GM12878 (cell line): ENCODE data around the gene LEMD3. TPM values are rescaled to one million over a fixed set of nuclear protein-coding genes. Genes with fewer than 3 reads are reported as not detected.
A peak's percentile ranks its signal among the peaks of the same experiment; 100 is the strongest.

Experiments
- ATAC-seq: fragments of 200-7000 bp; cut with Tn5 transposase; 3 replicates; pipeline ENCODE4 v1.9.1; 2020; ENCODE audit warnings: mild to moderate bottlenecking, moderate library complexity
- BruUV-seq: library from RNA; stranded (reverse); fragments of 400-500 nt; replicated peaks from 2 replicates; lab custom pipeline; 2021; lab: Mats Ljungman, UMichigan
- CTCF ChIA-PET: fragments of 300-600 bp; sonication (Branson Sonifier 250); formaldehyde crosslinking; extraction: SDS; loops from one replicate; lab custom pipeline; 2021; ENCODE audit warnings: inconsistent platforms; lab: Yijun Ruan, JAX
- POLR2A ChIA-PET: fragments of 350-600 bp; formaldehyde crosslinking; extraction: SDS; loops from one replicate; lab custom pipeline; 2021; ENCODE audit warnings: inconsistent platforms; lab: Charles Lee
- RAD21 ChIA-PET: fragments of 300-600 bp; sonication (Branson Sonifier 250); formaldehyde crosslinking; loops from one replicate; lab custom pipeline; 2023; ENCODE audit warnings: antibody characterized with exemption; ENCODE audit not compliant: unreplicated experiment; lab: Charles Lee
- SMC1A ChIA-PET: fragments of 300-600 bp; sonication (Branson Sonifier 250); formaldehyde crosslinking; loops from one replicate; lab custom pipeline; 2023; ENCODE audit not compliant: unreplicated experiment, uncharacterized antibody; lab: Charles Lee
- DNase-seq: peaks from one replicate; pipeline ENCODE4 v3.0.0-alpha.2; 2011; ENCODE audit warnings: low read depth, low spot score
- FAIRE-seq: peaks from 3 replicates; lab custom pipeline; 2011; peaks lifted over from hg19 to GRCh38; lab: Jason Lieb, UNC
- H2AFZ ChIP-seq: 2 replicates; pipeline ENCODE4 v1.6.0; 2011; ENCODE audit warnings: low read depth, low read length, control low read depth; ENCODE audit not compliant: control insufficient read depth
- H3K27ac ChIP-seq: 2 replicates; pipeline ENCODE4 v1.5.1; 2011; ENCODE audit warnings: control low read depth; ENCODE audit not compliant: control insufficient read depth, insufficient read depth
- H3K27me3 ChIP-seq, 2 experiments: replicated peaks in 1 of 2; 2 replicates each; pipeline versions ENCODE4 v1.6.0 to v1.6.1; 2011; ENCODE audit warnings: low read length in 1 of 2; ENCODE audit not compliant: control insufficient read depth in 2 of 2, insufficient read depth in 2 of 2
- H3K36me3 ChIP-seq, 2 experiments: 2 replicates each; pipeline ENCODE4 v1.5.1; 2011; ENCODE audit warnings: low read length in 1 of 2; ENCODE audit not compliant: control insufficient read depth in 2 of 2, insufficient read depth in 2 of 2
- H3K4me1 ChIP-seq: 2 replicates; pipeline ENCODE4 v1.6.1; 2011; ENCODE audit warnings: mild to moderate bottlenecking, low read length, moderate library complexity, mixed read lengths; ENCODE audit not compliant: control insufficient read depth, insufficient read depth
- H3K4me2 ChIP-seq: 2 replicates; pipeline ENCODE4 v1.6.0; 2011; ENCODE audit warnings: control low read depth; ENCODE audit not compliant: control insufficient read depth, insufficient read depth
- H3K4me3 ChIP-seq: fragments of 200-600 bp; sonication (generic); 2 replicates; pipeline ENCODE4 v1.5.1; 2016
- H3K79me2 ChIP-seq: 2 replicates; pipeline ENCODE4 v1.6.0; 2011; ENCODE audit warnings: low read length; ENCODE audit not compliant: control insufficient read depth, insufficient read depth
- H3K9ac ChIP-seq: 2 replicates; pipeline ENCODE4 v1.8.0; 2011; ENCODE audit warnings: low read length, control low read depth, mixed read lengths; ENCODE audit not compliant: control insufficient read depth, insufficient read depth
- H3K9me3 ChIP-seq: replicated peaks from 3 replicates; pipeline ENCODE4 v1.5.1; 2011; ENCODE audit warnings: mild to moderate bottlenecking, low read length; ENCODE audit not compliant: control insufficient read depth, insufficient read depth
- H4K20me1 ChIP-seq: 2 replicates; pipeline ENCODE4 v1.6.0; 2011; ENCODE audit not compliant: control insufficient read depth, insufficient read depth
- BACH1 ChIP-seq: fragments of 450-650 bp; IDR thresholded peaks from 2 replicates; pipeline ENCODE4 v1.6.1; 2017; ENCODE audit warnings: mild to moderate bottlenecking, borderline replicate concordance
- CREM ChIP-seq: IDR thresholded peaks from 2 replicates; pipeline ENCODE4 v1.6.1; 2014; ENCODE audit warnings: antibody characterized with exemption, low read depth
- JUNB ChIP-seq: IDR thresholded peaks from 2 replicates; pipeline ENCODE4 v1.6.1; 2016; ENCODE audit warnings: antibody characterized with exemption, mild to moderate bottlenecking
- MXI1 ChIP-seq: fragments of 150-350 bp; IDR thresholded peaks from 2 replicates; pipeline ENCODE4 v1.6.1; 2011; ENCODE audit warnings: low read depth, mild to moderate bottlenecking, inconsistent platforms, low read length, improper control_type of control experiment
- NRF1 ChIP-seq: conservative IDR thresholded peaks from 2 replicates; pipeline ENCODE4 v1.6.1; 2011; ENCODE audit warnings: mild to moderate bottlenecking, low read depth, low read length, improper control_type of control experiment
- RUNX3 ChIP-seq: IDR thresholded peaks from 2 replicates; pipeline ENCODE4 v1.6.1; 2012; ENCODE audit warnings: low read length, inconsistent platforms
- SIN3A ChIP-seq: IDR thresholded peaks from 2 replicates; pipeline ENCODE4 v1.6.1; 2012; ENCODE audit warnings: low read depth, low read length, improper control_type of control experiment
- ZSCAN29 ChIP-seq: fragments of 450-650 bp; IDR thresholded peaks from 2 replicates; pipeline ENCODE4 v1.6.1; 2017; ENCODE audit warnings: mild to moderate bottlenecking, moderate library complexity
- WGBS: methylation state at CpG from one replicate; pipeline ENCODE4 v1.1.6; 2016; ENCODE audit warnings: low lambda C conversion rate; ENCODE audit not compliant: insufficient replicate concordance, insufficient coverage; ENCODE audit errors: missing lambda C conversion rate; 5-methylcytosine and 5-hydroxymethylcytosine counted together
- in situ Hi-C: fragments of 300-500 bp; cut with MboI; formaldehyde crosslinking; loops from 9 replicates; pipeline ENCODE4 v1.14.3; 2018; ENCODE audit warnings: mixed read lengths
- intact Hi-C: fragments of 100-400 bp; cut with micrococcal nuclease; formaldehyde crosslinking; loops from one replicate; pipeline ENCODE4 v1.14.2; 2022; ENCODE audit not compliant: unreplicated experiment
- polyA plus RNA-seq, 11 experiments: library from polyadenylated mRNA; depleted of rRNA in 4 of 11; unstranded in 6 of 11; stranded (reverse) in 5 of 11; fragments of >200 nt; fragmentation: Nextera tagmentation in 4 of 11; fragmentation: Illumina TruSeq in 1 of 11; extraction: Ambion mirVana in 4 of 11; extraction: Trizol in 1 of 11; gene quantifications; 1 replicate in 1 of 11; 2 replicates in 10 of 11; pipeline versions ENCODE4 v1.2.1 to v1.2.3, GENCODE V29; 2011 to 2016; ENCODE audit warnings: inconsistent platforms in 2 of 11, missing spikeins in 2 of 11, low read depth in 1 of 11
- total RNA-seq, 4 experiments: library from RNA; depleted of rRNA in 3 of 4; stranded (reverse); fragments of >200 nt in 3 of 4; fragmentation: Illumina TruSeq in 1 of 4; extraction: Trizol in 1 of 4; gene quantifications; 2 replicates each; pipeline versions ENCODE4 v1.2.1 to v1.2.3, GENCODE V29; 2013 to 2021

LEMD3 gene
- total and polyA plus RNA-seq, 10 of the 15 experiments (the other 5 are each of a cell fraction or from before 2014, with no cell fraction given) = 7.5 to 26.0 (median 16.5) TPM

- BruUV-seq = no TSS peak
- Histone ChIP-seq H4K20me1 (no peaks in the 10 kb centered on the region), H3K4me3 (no peak overlapping the region; the same call in 1 of the 2 replicates), H3K27ac (no peak overlapping the region), H3K79me2 (peaks cover 54% of the 10 kb centered on the region), H3K9me3 (peaks cover 9% of the 10 kb centered on the region; the same call in 2 of the 3 replicates), H3K4me2 (no peak overlapping the region), H3K9ac (no peak overlapping the region), H2AFZ (no peak overlapping the region), H3K4me1 (peaks cover 3% of the 10 kb centered on the region; the same call in 1 of the 2 replicates), H3K27me3 (no peaks in the 10 kb centered on the region), H3K36me3 (peaks cover 0 to 6% of the 10 kb centered on the region in 2 experiments; a peak in 3 of 4 replicates)
- in situ Hi-C loops = no loop called here
- CTCF ChIA-PET = interaction anchor here (1.0 to 3.4 kb wide), 2 partner anchors 15 to 34 kb away, joined by 3 to 11 read pairs; no protein-coding TSS in a partner anchor
- FAIRE-seq = no peak
- no peak for TF ChIP-seq BACH1
- TF ChIP-seq MXI1 = no peak
- no peak for TF ChIP-seq NRF1
- TF ChIP-seq ZSCAN29 = no peak
- no peak for TF ChIP-seq SIN3A
- TF ChIP-seq RUNX3 = 0 out of 2 replicates have a peak, but pooled peaks have one; percentile 18
- TF ChIP-seq CREM = no peak
- TF ChIP-seq JUNB = no peak
- intact Hi-C loops = no loop called here
- no peak for DNase-seq
- RAD21 ChIA-PET = interaction anchor here (1.1 to 2.1 kb wide), 6 partner anchors 10 to 307 kb away, joined by 3 to 9 read pairs (median 4); partner anchors contain the start of gene LEMD3
- SMC1A ChIA-PET = interaction anchor here (1.0 to 5.6 kb wide), 10 partner anchors 12 to 43 kb away, joined by 3 to 56 read pairs (median 5); no protein-coding TSS in a partner anchor
- peak; percentile 27; the same call in 1 of the 3 replicates for ATAC-seq
- POLR2A ChIA-PET = no interaction called here
- whole genome bisulfite sequencing = 25% methylated on average over 2 of the region's 2 CpGs
Measured at GRCh38 chr12:65196762-65197567, 27.6 kb downstream of the LEMD3 start.
